HepG2 (cell line): ENCODE results near the gene VAMP5.

ENCODE experiments used
- ATF7 ChIP-seq, 2 experiments: fragments of 450-650 bp in 1 of 2; sonication (generic) in 1 of 2; formaldehyde crosslinking in 1 of 2; IDR thresholded peaks; 2 replicates each; pipeline versions ENCODE4 v1.4.0 to v1.6.1; 2016 to 2020; ENCODE audit warnings: antibody characterized with exemption in 1 of 2, mild to moderate bottlenecking in 1 of 2, missing genetic modification reagents in 1 of 2
- CEBPZ ChIP-seq: IDR thresholded peaks from 2 replicates; pipeline ENCODE4 v1.6.1; 2012; ENCODE audit warnings: low read length, improper control_type of control experiment
- ETV6 ChIP-seq: sonication (generic); formaldehyde crosslinking; conservative IDR thresholded peaks from 2 replicates; pipeline ENCODE4 v1.4.0; 2020; ENCODE audit warnings: missing genetic modification reagents
- LBX2 ChIP-seq: sonication (generic); formaldehyde crosslinking; IDR thresholded peaks from 2 replicates; pipeline ENCODE4 v1.5.0; 2020; ENCODE audit warnings: missing genetic modification reagents, mild to moderate bottlenecking, borderline replicate concordance
- POLR2AphosphoS5 ChIP-seq: IDR thresholded peaks from 2 replicates; pipeline ENCODE4 v1.6.1; 2012; ENCODE audit warnings: low read depth, low read length
- REST ChIP-seq, 2 experiments: IDR thresholded peaks; 2 replicates each; pipeline ENCODE4 v1.6.1; 2011 to 2012; ENCODE audit warnings: low read length in 2 of 2, borderline replicate concordance in 1 of 2, low read depth in 1 of 2, mild to moderate bottlenecking in 1 of 2, moderate library complexity in 1 of 2
- USF2 ChIP-seq, 2 experiments: sonication (generic) in 1 of 2; formaldehyde crosslinking in 1 of 2; IDR thresholded peaks; 2 replicates each; pipeline versions ENCODE4 v1.5.1 to v1.6.1; 2011 to 2020; ENCODE audit warnings: borderline replicate concordance in 1 of 2, low read depth in 1 of 2, low read length in 1 of 2, mild to moderate bottlenecking in 1 of 2, missing genetic modification reagents in 1 of 2, moderate library complexity in 1 of 2
- ZFP1 ChIP-seq: IDR thresholded peaks from 2 replicates; pipeline ENCODE4 v1.6.1; 2016
- ZNF232 ChIP-seq: sonication (generic); formaldehyde crosslinking; IDR thresholded peaks from 2 replicates; pipeline ENCODE4 v1.4.0; 2020; ENCODE audit warnings: missing genetic modification reagents, borderline replicate concordance
- ZNF382 ChIP-seq: sonication (generic); formaldehyde crosslinking; IDR thresholded peaks from 2 replicates; pipeline ENCODE4 v1.5.0; 2020; ENCODE audit warnings: missing genetic modification reagents, mild to moderate bottlenecking, borderline replicate concordance
- ZNF768 ChIP-seq: sonication (generic); formaldehyde crosslinking; IDR thresholded peaks from 2 replicates; pipeline ENCODE4 v1.4.0; 2020; ENCODE audit warnings: missing genetic modification reagents
- ZSCAN5A ChIP-seq: sonication (generic); formaldehyde crosslinking; IDR thresholded peaks from 2 replicates; pipeline ENCODE4 v1.8.0; 2022; ENCODE audit warnings: mild to moderate bottlenecking, missing genetic modification reagents, borderline replicate concordance

GRCh38 chr2:85588236-85588635 is 4.0 kb downstream of the VAMP5 start:
- TF ChIP-seq USF2 (IDR thresholded peaks at IDR 0.05; ENCODE audit: low read depth, low read length) (no peak), USF2 (CRISPR knock-in tag; IDR thresholded peaks at IDR 0.05; ENCODE audit: borderline replicate concordance) (no peak), ZNF232 (CRISPR knock-in tag) (no peak), ZSCAN5A (CRISPR knock-in tag) (no peak), POLR2AphosphoS5 (no peak), ZNF768 (no peak), REST (IDR thresholded peaks at IDR 0.05; ENCODE audit: borderline replicate concordance in 1 of 2, low read depth in 1 of 2, low read length in 2 of 2) (no peak), ATF7 (IDR thresholded peaks at IDR 0.05) (no peak), ATF7 (CRISPR knock-in tag; IDR thresholded peaks at IDR 0.05) (no peak), ETV6 (CRISPR knock-in tag) (no peak), CEBPZ (no peak), ZFP1 (CRISPR knock-in tag) (no peak), ZNF382 (CRISPR knock-in tag) (no peak), LBX2 (CRISPR knock-in tag) (no peak)
